ENCODE results near the gene TBC1D4. TPM values are rescaled to one million over a fixed set of nuclear protein-coding genes. Genes with fewer than 3 reads are reported as not detected.

The TBC1D4 gene
- total and polyA plus RNA-seq, 10 of the 15 experiments (the other 5 are each of a cell fraction or from before 2014, with no cell fraction given): 11.0 to 38.6 (median 25.5) TPM

DNA sequence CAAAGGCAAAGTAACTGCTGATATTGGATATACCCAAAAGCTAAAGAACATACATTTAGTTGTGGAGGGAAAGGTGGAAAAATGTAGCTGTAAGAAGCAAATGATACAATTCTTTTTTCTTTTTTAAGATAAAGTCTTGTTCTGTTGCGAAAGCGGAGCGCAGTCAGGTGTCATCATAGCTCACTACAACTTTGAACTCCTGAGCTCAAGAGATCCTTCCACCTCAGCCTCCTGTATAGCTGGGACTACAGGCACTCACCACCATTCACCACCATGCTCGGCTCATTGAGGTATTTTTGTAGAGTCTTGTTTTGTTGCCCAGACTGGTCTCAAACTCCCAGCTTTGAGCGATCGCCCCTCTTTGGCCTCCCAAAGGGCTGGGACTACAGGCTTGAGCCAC lies 38.0 kb downstream of the TBC1D4 start (continued):
- TF ChIP-seq, protein P1, sequence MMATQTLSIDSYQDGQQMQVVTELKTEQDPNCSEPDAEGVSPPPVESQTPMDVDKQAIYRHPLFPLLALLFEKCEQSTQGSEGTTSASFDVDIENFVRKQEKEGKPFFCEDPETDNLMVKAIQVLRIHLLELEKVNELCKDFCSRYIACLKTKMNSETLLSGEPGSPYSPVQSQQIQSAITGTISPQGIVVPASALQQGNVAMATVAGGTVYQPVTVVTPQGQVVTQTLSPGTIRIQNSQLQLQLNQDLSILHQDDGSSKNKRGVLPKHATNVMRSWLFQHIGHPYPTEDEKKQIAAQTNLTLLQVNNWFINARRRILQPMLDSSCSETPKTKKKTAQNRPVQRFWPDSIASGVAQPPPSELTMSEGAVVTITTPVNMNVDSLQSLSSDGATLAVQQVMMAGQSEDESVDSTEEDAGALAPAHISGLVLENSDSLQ (IDR thresholded peaks at IDR 0.05): no peak
- TF ChIP-seq POU2F2 (IDR thresholded peaks at IDR 0.05; ENCODE audit: borderline replicate concordance, low read depth, low read length) (no peak), YBX1 (IDR thresholded peaks at IDR 0.05) (no peak), IKZF2 (IDR thresholded peaks at IDR 0.05) (no peak)

DNA sequence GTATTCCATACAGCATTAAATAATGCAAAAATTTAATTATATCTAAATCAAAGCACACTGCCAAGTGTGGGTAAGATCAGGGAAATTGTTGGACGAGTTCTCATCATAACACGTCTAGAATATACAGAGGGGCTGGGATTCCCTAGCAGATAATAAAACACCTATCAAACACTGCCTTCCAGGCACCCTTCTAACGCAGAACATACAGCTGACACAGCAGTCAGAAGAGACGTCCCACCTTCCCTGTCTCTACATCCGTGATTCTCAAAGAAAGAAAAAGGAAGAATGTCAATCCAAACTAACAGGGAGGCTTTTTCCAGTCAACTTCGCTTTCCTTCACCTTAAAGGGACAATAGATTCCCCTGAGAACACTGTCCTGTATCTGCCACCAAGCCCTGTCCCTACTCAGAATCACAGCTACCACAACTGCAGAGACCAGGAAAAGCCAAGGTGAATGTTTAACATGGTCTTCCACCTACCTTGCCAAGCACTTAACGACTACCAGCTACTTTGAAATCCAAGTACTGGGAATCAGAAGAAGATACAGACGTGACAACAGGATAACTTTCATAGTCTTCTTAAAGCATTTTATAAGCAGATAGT lies 38.5 kb downstream of the TBC1D4 start:
- intact Hi-C loops (cut with micrococcal nuclease; ENCODE audit: unreplicated experiment) (no loop called here), in situ Hi-C loops (cut with MboI) (no loop called here)
- Histone ChIP-seq H3K4me3 (no peak overlapping the region), H3K36me3 (ENCODE audit: control insufficient read depth in 2 of 2, insufficient read depth in 2 of 2, low read length in 1 of 2) (no peaks in the 10 kb centered on the region), H3K9me3 (replicated peaks; ENCODE audit: control insufficient read depth, insufficient read depth, low read length) (no peaks in the 10 kb centered on the region; the same call in 2 of the 3 replicates), H3K4me2 (ENCODE audit: control insufficient read depth, insufficient read depth) (no peak overlapping the region), H3K27me3 (replicated peaks in 1 of 2; ENCODE audit: control insufficient read depth in 2 of 2, insufficient read depth in 2 of 2, low read length in 1 of 2) (no peaks in the 10 kb centered on the region), H2AFZ (ENCODE audit: control insufficient read depth, low read depth, low read length) (no peak overlapping the region), H3K27ac (ENCODE audit: control insufficient read depth, insufficient read depth) (no peak overlapping the region), H3K79me2 (ENCODE audit: control insufficient read depth, insufficient read depth, low read length) (no peaks in the 10 kb centered on the region; the same call in 1 of the 2 replicates), H4K20me1 (ENCODE audit: control insufficient read depth, insufficient read depth) (no peaks in the 10 kb centered on the region), H3K4me1 (ENCODE audit: control insufficient read depth, insufficient read depth, low read length) (no peaks in the 10 kb centered on the region), H3K9ac (ENCODE audit: control insufficient read depth, insufficient read depth, low read length) (no peak overlapping the region)
- 60% methylated on average over 8 of the region's 8 CpGs for WGBS (ENCODE audit: insufficient coverage, insufficient replicate concordance, low lambda C conversion rate, missing lambda C conversion rate)
- ChIA-PET POLR2A (interaction anchor here (0.6 kb wide), 2 partner anchors 14 to 33 kb away, joined by 3 read pairs; no protein-coding TSS in a partner anchor), RAD21 (ENCODE audit: unreplicated experiment) (interaction anchor here (0.8 kb wide), 1 partner anchor 39 kb away, joined by 3 read pairs; the partner anchor contains the start of gene TBC1D4), SMC1A (ENCODE audit: uncharacterized antibody, unreplicated experiment) (interaction anchor here (0.9 to 4.3 kb wide), 6 partner anchors 9 to 106 kb away, joined by 3 to 18 read pairs (median 4); partner anchors contain the start of gene UCHL3), CTCF (interaction anchor here (0.6 to 1.0 kb wide), 5 partner anchors 12 to 244 kb away, joined by 3 to 5 read pairs (median 4); no protein-coding TSS in a partner anchor)
- no peak for ATAC-seq
- FAIRE-seq: no peak
- DNase-seq (ENCODE audit: low read depth, low spot score): no peak
- BruUV-seq (replicated peaks): no TSS peak
- TF ChIP-seq, protein P2, sequence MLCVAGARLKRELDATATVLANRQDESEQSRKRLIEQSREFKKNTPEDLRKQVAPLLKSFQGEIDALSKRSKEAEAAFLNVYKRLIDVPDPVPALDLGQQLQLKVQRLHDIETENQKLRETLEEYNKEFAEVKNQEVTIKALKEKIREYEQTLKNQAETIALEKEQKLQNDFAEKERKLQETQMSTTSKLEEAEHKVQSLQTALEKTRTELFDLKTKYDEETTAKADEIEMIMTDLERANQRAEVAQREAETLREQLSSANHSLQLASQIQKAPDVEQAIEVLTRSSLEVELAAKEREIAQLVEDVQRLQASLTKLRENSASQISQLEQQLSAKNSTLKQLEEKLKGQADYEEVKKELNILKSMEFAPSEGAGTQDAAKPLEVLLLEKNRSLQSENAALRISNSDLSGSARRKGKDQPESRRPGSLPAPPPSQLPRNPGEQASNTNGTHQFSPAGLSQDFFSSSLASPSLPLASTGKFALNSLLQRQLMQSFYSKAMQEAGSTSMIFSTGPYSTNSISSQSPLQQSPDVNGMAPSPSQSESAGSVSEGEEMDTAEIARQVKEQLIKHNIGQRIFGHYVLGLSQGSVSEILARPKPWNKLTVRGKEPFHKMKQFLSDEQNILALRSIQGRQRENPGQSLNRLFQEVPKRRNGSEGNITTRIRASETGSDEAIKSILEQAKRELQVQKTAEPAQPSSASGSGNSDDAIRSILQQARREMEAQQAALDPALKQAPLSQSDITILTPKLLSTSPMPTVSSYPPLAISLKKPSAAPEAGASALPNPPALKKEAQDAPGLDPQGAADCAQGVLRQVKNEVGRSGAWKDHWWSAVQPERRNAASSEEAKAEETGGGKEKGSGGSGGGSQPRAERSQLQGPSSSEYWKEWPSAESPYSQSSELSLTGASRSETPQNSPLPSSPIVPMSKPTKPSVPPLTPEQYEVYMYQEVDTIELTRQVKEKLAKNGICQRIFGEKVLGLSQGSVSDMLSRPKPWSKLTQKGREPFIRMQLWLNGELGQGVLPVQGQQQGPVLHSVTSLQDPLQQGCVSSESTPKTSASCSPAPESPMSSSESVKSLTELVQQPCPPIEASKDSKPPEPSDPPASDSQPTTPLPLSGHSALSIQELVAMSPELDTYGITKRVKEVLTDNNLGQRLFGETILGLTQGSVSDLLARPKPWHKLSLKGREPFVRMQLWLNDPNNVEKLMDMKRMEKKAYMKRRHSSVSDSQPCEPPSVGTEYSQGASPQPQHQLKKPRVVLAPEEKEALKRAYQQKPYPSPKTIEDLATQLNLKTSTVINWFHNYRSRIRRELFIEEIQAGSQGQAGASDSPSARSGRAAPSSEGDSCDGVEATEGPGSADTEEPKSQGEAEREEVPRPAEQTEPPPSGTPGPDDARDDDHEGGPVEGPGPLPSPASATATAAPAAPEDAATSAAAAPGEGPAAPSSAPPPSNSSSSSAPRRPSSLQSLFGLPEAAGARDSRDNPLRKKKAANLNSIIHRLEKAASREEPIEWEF (IDR thresholded peaks at IDR 0.05; ENCODE audit: insufficient replicate concordance, low read depth, low read length): no peak
- TF ChIP-seq SMAD1 (IDR thresholded peaks at IDR 0.05; ENCODE audit: low read depth, partially characterized antibody): no peak
- no peak for TF ChIP-seq TAF1 (IDR thresholded peaks at IDR 0.05; ENCODE audit: borderline replicate concordance, low read depth, low read length)
- TF ChIP-seq PML (IDR thresholded peaks at IDR 0.05; ENCODE audit: low read length): no peak
- TF ChIP-seq, protein P3, sequence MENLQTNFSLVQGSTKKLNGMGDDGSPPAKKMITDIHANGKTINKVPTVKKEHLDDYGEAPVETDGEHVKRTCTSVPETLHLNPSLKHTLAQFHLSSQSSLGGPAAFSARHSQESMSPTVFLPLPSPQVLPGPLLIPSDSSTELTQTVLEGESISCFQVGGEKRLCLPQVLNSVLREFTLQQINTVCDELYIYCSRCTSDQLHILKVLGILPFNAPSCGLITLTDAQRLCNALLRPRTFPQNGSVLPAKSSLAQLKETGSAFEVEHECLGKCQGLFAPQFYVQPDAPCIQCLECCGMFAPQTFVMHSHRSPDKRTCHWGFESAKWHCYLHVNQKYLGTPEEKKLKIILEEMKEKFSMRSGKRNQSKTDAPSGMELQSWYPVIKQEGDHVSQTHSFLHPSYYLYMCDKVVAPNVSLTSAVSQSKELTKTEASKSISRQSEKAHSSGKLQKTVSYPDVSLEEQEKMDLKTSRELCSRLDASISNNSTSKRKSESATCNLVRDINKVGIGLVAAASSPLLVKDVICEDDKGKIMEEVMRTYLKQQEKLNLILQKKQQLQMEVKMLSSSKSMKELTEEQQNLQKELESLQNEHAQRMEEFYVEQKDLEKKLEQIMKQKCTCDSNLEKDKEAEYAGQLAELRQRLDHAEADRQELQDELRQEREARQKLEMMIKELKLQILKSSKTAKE (IDR thresholded peaks at IDR 0.05; ENCODE audit: low read depth, poor library complexity, severe bottlenecking): no peak
- TF ChIP-seq ZNF274 (IDR thresholded peaks at IDR 0.05; ENCODE audit: insufficient read depth, insufficient read length): no peak
- TF ChIP-seq, protein P4, sequence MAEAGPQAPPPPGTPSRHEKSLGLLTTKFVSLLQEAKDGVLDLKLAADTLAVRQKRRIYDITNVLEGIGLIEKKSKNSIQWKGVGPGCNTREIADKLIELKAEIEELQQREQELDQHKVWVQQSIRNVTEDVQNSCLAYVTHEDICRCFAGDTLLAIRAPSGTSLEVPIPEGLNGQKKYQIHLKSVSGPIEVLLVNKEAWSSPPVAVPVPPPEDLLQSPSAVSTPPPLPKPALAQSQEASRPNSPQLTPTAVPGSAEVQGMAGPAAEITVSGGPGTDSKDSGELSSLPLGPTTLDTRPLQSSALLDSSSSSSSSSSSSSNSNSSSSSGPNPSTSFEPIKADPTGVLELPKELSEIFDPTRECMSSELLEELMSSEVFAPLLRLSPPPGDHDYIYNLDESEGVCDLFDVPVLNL (IDR thresholded peaks at IDR 0.05; ENCODE audit: low read depth, low read length): no peak

All from GM12878 (cell line).